Left lung (tissue), 10 donors: Measurements from ENCODE around the gene USP10. TPM values are rescaled to one million over a fixed set of nuclear protein-coding genes. Genes with fewer than 3 reads are reported as not detected.
"Not testable (repeated sequence)": the region's sequence is repeated elsewhere in the genome, so short reads cannot be mapped to it uniquely, and the experiment has no call there.

Source experiments
- ATAC-seq: fragments of 200-7000 bp; cut with Tn5 transposase; one replicate; pipeline ENCODE4 v1.9.1; 2020; ENCODE audit warnings: moderate library complexity
- DNase-seq, 4 donors: peaks; one replicate each; pipeline ENCODE4 v3.0.0-alpha.2; 2013 to 2020
- H3K27ac ChIP-seq, 2 donors: fragments of 200-600 bp; sonication (generic) in 1 of 2; one replicate each; pipeline versions ENCODE4 v1.5.0 to v1.8.0; 2020 to 2021
- H3K27me3 ChIP-seq, 2 donors: fragments of 200-600 bp; sonication (generic) in 1 of 2; one replicate each; pipeline versions ENCODE4 v1.5.0 to v1.8.0; 2020 to 2021
- H3K36me3 ChIP-seq, 2 donors: fragments of 200-600 bp; sonication (generic) in 1 of 2; one replicate each; pipeline versions ENCODE4 v1.5.0 to v1.8.0; 2020 to 2021
- H3K4me1 ChIP-seq, 2 donors: fragments of 200-600 bp; one replicate each; pipeline ENCODE4 v1.8.0; 2021
- H3K4me3 ChIP-seq, 2 donors: fragments of 200-600 bp; sonication (generic) in 1 of 2; one replicate each; pipeline versions ENCODE4 v1.5.0 to v1.8.0; 2020 to 2021; ENCODE audit warnings: mild to moderate bottlenecking in 1 of 2
- H3K9me3 ChIP-seq, 2 donors: fragments of 200-600 bp; sonication (generic) in 1 of 2; one replicate each; pipeline versions ENCODE4 v1.5.0 to v1.8.0; 2020 to 2021
- CTCF ChIP-seq, 2 donors: fragments of 200-600 bp; sonication (generic) in 1 of 2; IDR thresholded peaks; one replicate each; pipeline versions ENCODE4 v1.5.0 to v1.8.0; 2021; ENCODE audit warnings: antibody characterized with exemption in 2 of 2
- intact Hi-C, 2 donors: fragments of 100-400 bp; cut with DNase I; formaldehyde crosslinking; loops; one replicate each; pipeline versions ENCODE4 v1.11.2 to v1.14.2; 2022
- polyA plus RNA-seq, 6 donors: library from polyadenylated mRNA; unstranded; fragments of 120-200 nt; gene quantifications; one replicate each; pipeline ENCODE4 v1.2.1, GENCODE V29; 2013; ENCODE audit not compliant: insufficient read length in 6 of 6
- total RNA-seq, 2 donors: library from RNA; stranded (reverse); fragmentation: NEBNext Ultra II Directional; extraction: Animal tissue kit (Norgen Biotek cat#: 25700); gene quantifications; one replicate each; pipeline ENCODE4 v1.2.1, GENCODE V29; 2021
- donor health status: DM: no; HTN: yes; CAD: no.
- donor health status: DM: no; HTN: no; CAD: no.

The USP10 gene
- total and polyA plus RNA-seq, 8 donors = 57.4 to 102 (median 87.8) TPM

DNA sequence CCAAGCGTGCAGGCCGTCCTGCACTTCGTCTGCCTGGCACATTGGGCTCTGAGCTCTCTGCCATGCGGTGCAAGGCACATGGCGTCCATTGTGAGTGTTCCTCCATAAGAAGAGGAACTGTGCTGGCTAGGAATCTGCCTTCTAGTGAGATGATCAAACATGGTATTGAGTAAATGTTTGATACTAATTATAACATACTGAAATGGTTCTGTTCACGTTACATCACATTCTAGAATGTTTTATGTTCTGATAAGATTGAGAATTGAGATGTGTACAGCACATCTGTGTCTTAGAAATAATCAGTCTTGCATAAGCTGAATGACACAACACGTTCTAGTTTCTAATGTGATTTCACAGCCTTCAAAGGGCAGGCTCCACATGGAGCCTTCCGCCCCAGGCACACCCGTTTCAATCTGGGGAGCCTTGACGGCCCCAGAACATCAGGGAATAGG is 42.9 kb downstream of the USP10 start:
- Histone ChIP-seq H3K9me3 (no peaks in the 10 kb centered on the region), H3K36me3 (peaks cover 0 to 13% of the 10 kb centered on the region in 2 donors), H3K27me3 (no peaks in the 10 kb centered on the region), H3K27ac (peak overlapping the region in 1 of 2 donors; percentile 34), H3K4me1 (peaks cover 23 to 60% of the 10 kb centered on the region in 2 donors), H3K4me3 (no peak overlapping the region)
- no peak for ATAC-seq
- no peak for TF ChIP-seq CTCF (IDR thresholded peaks at IDR 0.05)
- no peak for DNase-seq
- intact Hi-C loops = no loop called here

DNA sequence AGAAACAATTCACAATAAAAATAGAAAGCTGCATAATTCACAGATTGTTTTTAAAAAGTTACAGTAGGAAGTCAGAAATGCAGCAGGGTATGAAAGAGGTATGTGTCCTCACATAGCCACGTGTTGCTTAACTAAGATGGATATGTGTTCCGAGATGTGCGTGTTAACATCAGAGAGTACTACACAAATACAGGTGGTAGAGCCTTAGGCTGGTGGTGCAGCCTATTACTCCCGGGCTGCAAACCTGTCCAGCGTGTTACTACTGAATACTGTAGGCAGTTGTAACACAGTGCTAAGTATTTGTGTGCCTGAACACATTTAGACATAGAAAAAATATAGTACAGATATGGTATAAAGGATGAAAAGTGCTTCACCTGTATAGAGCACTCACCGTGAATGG is 46.4 kb downstream of the USP10 start:
- intact Hi-C loops = no loop called here
- H3K36me3 ChIP-seq = peaks cover 0 to 13% of the 10 kb centered on the region in 2 donors
- peaks cover 2 to 40% of the 10 kb centered on the region in 2 donors for H3K4me1 ChIP-seq
- no peaks in the 10 kb centered on the region for H3K27me3 ChIP-seq
- no peak for DNase-seq
- TF ChIP-seq CTCF (IDR thresholded peaks at IDR 0.05) = no peak
- ATAC-seq = no peak
- no peak overlapping the region for H3K27ac ChIP-seq
- H3K4me3 ChIP-seq = no peak overlapping the region
- H3K9me3 ChIP-seq = no peaks in the 10 kb centered on the region

DNA sequence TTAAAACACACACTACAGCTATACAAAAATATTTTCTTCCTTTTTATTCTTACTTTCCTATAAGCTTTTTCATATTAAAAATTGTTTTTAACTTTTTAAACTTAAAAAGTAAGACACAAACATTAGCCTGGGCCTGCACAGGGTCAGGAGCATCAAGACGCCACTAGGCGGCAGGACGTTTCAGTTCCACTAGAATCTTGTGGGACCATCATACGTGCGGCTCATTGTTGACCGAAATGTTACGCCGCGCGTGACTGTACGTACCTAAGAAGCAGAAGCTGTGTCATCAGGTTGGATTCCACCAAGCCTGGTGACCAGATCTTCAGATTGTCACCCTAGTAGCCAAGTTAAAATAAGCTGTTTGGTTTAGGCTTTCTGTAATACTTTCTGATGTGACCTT is 47.1 kb downstream of the USP10 start:
- intact Hi-C loops = no loop called here
- Histone ChIP-seq H3K4me1 (peaks cover 0 to 40% of the 10 kb centered on the region in 2 donors), H3K27ac (no peak overlapping the region), H3K9me3 (no peaks in the 10 kb centered on the region), H3K36me3 (peaks cover 0 to 13% of the 10 kb centered on the region in 2 donors), H3K27me3 (no peaks in the 10 kb centered on the region), H3K4me3 (no peak overlapping the region)
- ATAC-seq (no peak), DNase-seq (no peak)
- no peak for TF ChIP-seq CTCF (IDR thresholded peaks at IDR 0.05)

GRCh38 chr16:84748247-84748646 is 48.4 kb downstream of the USP10 start:
- DNase-seq, intact Hi-C loops, H3K4me3 ChIP-seq, ATAC-seq, H3K27me3 ChIP-seq, H3K27ac ChIP-seq, H3K9me3 ChIP-seq: not testable (repeated sequence)
- Histone ChIP-seq H3K4me1 (peaks cover 0 to 40% of the 10 kb centered on the region in 2 donors), H3K36me3 (peaks cover 0 to 13% of the 10 kb centered on the region in 2 donors)

GRCh38 chr16:84749072-84749471 is 49.3 kb downstream of the USP10 start:
- Histone ChIP-seq H3K4me3 (no peak overlapping the region), H3K36me3 (peaks cover 0 to 13% of the 10 kb centered on the region in 2 donors), H3K27me3 (no peaks in the 10 kb centered on the region), H3K4me1 (peaks cover 0 to 44% of the 10 kb centered on the region in 2 donors), H3K27ac (no peak overlapping the region), H3K9me3 (no peaks in the 10 kb centered on the region)
- no peak for DNase-seq
- no peak for TF ChIP-seq CTCF (IDR thresholded peaks at IDR 0.05)
- intact Hi-C loops = no loop called here
- no peak for ATAC-seq

GRCh38 chr16:84749815-84750214 is 50.0 kb downstream of the USP10 start:
- DNase-seq = no peak
- H3K27me3 ChIP-seq = no peaks in the 10 kb centered on the region
- H3K4me1 ChIP-seq = peaks cover 0 to 52% of the 10 kb centered on the region in 2 donors
- no peaks in the 10 kb centered on the region for H3K9me3 ChIP-seq
- no peak for TF ChIP-seq CTCF (IDR thresholded peaks at IDR 0.05)
- peaks cover 0 to 10% of the 10 kb centered on the region in 2 donors for H3K36me3 ChIP-seq
- no peak for ATAC-seq
- H3K27ac ChIP-seq = peak overlapping the region in 1 of 2 donors; percentile 14
- H3K4me3 ChIP-seq = no peak overlapping the region
- intact Hi-C loops = loop anchor here in 1 of 2 donors (5.0 kb wide), 1 partner anchor 202 kb away; no protein-coding TSS in a partner anchor
